IPS-NIHi7 (cell line): ENCODE measurements around the gene GRM8.

Experiments
- DNase-seq: peaks from one replicate; pipeline ENCODE4 v3.0.0; 2012; ENCODE audit warnings: mixed read lengths; ENCODE audit errors: extremely low spot score

GRM8 gene

DNA sequence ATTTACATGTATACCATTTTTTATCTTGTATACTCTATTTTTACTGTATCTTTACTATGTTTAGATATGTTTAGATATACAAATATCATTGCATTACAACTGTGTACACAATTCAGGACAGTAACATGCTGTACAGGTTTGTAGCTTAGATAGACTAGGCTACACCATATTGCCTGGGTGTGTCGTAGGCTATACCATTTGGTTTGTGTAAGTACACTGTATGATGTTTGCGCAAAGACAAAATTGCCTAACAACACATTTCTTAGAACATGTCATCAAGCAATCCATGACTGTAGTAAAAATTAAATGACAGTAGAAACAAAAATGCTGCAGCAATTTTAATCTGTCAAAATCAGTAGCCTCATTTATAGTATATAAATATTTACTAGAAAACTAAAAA is 812.2 kb downstream of the GRM8 start:
- DNase-seq = no peak

DNA sequence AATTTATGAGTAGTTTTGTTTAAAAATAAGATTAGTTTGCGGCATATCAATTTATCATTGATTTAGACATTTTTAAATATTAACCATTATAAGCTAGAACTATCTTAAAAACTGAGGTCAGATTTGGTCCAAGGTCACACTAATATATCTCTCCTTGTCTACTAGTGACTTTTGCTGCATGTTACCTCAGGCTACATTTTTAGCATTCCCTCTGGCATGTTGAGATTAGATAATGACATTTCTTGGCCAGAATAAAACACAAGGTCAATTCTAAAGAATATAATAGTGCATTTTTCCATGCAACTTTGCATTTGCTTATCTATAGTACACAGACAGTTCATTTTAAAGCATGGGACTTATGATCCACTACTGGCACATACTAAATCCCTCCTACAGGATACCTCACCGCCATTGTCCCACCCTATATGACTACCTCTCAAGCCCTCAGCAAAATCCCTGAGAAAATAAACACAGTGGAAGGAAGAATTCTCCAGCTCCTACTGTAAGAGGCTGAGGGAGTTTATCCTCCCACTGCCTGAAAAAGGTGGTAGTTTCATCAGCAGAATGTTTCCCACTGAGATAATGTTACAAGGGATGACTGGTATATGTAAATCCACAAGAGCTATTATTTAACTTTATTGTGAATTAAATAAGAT is 816.4 kb downstream of the GRM8 start:
- no peak for DNase-seq

DNA sequence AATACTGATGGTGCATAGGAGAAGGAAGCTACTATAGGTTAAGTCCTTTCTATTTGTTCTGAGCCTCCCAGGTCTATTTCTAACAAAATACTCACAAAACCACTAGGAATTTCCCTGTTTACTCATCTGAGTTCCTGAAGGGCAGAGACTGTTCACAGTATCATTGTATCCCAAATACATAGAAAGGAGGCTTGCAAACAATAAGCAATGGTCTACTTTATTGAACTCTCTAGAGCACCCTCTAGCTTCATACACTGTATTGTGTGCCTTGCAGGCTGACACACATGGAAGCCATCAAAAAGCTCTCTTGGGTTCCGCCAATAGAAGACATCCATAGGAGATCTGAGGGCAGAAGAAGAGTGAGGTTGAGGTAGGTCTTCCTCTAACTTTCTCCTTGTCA is 826.1 kb downstream of the GRM8 start:
- DNase-seq = no peak

DNA sequence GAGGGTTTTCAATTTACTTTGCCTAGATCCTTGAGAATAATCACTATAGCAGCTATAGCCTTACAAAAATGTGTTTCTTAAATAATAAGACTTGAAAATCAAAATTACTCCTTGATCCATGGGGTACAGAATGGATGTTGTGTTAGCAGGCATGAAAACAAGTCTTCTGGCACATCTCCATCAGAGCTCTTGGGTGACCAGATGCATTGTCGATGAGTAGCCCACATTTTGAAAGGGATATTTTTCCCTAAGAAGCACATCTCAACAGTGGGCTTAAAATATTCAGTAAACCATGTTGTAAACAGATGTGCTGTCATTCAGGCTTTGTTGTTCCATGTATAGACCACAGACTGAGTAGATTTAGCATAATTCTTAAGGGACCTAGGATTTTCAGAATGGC is 827.8 kb downstream of the GRM8 start:
- DNase-seq = no peak

DNA sequence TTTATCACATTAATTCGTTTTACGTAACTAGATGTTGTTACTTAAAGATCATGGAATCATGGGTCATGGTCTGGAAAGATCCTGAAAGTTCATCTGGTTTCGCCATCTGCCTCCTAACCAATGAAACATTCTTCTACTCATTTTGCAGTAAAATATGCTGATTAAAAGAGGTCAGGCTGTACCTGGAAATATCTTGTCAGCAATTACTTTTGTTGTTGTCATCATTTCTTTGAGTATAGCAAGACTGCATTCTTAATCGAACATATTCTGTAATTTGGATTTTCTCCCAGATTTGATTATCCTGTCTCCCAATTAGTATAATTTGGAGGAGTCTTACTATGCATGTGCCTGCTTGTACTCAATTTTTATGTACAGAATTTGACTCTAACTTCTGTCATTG is 833.7 kb downstream of the GRM8 start:
- no peak for DNase-seq

DNA sequence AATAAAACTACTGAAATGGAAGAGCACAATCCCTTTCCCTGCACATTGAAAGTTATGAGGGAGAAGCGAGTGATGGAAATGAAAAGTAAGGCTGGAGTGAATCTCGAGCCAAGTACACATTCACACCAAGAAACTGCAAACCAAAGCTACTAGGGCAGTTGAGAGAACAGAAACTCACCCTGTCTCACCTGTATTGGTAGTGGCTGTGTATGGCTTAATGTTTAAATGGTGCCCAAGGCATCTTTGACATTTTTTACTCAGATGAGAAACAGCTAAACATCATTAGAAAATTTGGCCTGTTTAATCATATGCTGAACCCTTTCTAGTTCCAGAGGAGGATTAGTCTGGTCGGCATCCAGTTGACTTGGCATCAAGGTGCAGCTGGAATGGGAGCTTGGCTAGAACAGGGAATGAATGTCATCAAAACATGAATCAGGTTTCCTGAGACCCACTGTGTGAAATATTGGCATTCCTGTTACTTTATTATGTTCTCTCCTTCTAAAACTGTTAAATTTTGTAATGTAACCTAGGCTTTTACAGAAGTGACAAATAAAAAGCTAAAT is 840.8 kb downstream of the GRM8 start:
- no peak for DNase-seq

DNA sequence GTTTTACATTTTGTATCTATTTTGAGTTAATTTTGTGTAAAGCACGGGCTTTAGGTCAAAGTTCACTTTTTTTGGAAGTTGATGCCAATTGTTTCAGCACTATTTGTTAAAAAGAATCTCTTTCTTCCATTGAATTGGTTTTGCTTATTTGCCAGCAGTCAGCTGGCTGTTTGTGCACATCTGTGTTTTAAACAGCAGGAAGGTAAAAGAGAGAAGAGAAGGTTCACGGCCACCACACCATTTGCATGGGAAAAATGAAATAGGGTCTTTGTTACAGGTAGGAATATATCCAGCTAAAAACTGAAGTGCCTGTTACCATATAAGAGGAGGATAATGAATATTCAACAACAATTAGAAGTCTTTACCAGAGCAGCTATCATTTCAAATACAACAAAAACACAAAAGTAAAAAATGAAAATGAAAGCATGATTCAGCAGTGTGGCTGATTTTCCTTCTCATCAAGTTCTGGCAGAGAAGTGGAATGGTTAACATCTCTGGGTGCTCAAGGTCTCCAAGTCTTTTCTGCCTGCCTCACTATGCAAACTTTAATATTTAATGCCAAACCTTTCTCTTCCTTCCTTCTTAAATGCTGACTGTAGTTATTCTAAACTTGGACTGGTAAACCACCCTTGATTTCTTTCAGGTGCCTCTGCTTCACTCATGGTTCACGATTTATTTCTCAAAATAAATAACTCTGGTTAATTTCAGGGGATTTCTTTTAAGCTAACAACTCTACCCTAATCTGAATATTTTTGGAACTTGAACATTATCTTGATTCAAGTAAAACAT is 841.5 kb downstream of the GRM8 start:
- no peak for DNase-seq

DNA sequence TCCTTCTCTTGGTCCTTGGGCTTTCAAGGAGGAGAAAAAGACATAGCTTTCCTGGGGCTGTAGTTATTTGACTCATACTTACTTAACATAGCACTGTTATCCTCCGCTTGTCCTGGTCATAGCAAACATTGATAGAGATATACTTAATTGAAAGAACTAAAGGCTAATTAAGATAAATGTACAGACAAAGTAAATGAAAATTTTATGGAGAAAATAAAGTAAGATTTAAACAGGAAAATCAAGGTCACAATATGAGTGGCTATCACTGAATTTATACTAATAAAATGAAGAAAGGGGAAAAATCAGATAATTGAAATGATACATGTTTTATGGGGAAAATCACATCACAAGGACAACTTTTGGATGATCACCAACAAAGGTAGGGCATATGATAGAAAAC is 849.7 kb downstream of the GRM8 start:
- DNase-seq = no peak

DNA sequence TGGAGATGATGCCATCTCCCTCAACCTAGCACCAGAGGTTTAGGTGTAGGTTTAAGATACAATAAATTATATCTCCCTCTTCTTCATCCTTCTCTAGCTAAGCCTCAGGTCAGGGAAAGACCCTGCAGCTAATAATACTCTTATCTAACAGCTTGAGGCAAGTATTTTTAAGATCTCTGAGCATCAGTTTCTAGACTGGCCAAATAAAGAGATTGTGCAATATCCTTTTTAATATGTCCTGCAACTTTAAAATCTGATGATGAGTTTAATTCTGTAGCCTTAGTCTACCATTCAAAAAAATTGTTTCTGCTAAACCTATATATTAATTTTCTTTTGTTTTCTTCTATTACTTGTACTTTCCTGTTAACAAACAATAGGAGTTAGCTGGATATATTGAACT is 850.8 kb downstream of the GRM8 start:
- DNase-seq = no peak

DNA sequence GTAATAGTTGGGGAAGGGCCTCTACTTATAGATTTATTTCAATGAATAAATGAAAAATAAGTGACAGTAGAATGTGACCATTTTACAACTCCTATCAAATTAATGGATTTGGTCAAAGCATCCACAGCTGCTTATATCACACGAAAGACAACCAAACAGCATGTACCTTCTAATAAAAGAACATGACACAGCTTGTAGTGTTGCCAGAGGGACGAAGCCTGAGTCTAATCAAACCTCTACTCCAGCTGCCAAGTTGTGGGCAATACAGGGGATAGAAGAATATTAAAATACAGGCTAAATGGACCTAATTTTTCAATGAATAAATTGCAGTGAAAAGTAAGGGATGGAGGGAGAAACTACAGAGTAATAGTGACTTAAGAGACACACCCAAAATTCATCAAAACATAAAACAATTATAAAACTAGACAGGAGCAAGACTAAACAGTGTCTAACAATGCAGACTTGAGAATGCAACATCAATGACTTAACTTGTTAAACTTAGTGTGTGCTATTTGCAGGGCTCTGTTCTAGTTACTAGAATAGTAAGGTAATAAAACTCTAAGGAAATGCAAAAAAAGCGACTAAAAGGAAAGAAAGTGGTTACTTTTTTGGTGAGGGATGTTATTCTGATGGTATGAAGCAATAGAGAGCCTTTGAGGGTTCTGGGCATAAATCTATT is 853.8 kb downstream of the GRM8 start:
- DNase-seq = no peak

DNA sequence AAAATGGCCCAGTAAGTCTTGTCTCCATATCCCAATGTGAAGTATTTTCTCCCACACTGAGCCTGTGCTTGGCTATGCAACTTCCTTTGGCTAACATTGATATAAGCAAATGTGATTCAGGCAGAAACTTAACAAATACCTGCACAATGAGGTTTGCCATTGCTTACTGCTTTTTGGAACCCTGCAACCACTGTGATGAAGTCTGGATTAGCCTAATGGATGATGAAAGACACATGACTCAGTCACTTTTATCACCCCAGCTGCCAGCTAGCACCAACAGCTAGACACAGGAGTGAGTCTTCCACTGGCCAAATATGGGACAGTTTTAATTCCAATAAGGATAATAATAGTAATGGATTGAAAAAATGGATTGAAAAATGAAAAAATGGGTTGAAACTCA is 854.5 kb downstream of the GRM8 start:
- no peak for DNase-seq

DNA sequence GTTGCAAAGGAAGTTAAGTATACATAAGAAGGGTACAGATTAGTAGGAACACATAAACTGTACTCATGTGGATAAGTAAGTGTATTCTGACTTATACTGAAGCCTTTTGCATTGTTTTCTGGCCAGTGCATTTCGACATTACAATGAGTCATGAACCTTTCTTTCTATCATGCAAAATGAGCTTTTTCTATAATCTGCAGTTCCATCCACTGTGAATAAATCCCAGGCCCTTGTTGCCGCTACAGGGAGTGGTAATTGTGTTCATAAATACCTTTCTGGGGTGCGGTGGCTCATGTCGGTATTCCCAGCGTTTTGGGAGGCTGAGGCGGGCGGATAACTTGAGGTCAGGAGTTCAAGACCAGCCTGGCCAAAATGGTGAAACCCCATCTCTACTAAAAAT is 858.3 kb downstream of the GRM8 start:
- no peak for DNase-seq
